Left forelimb (tissue), 1 donor: ENCODE measurements around the gene IL20.
"Not testable (repeated sequence)": the region's sequence is repeated elsewhere in the genome, so short reads cannot be mapped to it uniquely, and the experiment has no call there.

Experiments
- DNase-seq: peaks from one replicate; pipeline ENCODE4 v3.0.0-alpha.2; 2018; ENCODE audit warnings: low spot score

Gene IL20

GRCh38 chr1:206843626-206844025, 21.8 kb upstream of the IL20 start:
- DNase-seq, result no peak

- no peak for DNase-seq
Observed at GRCh38 chr1:206846487-206846886, 18.9 kb upstream of the IL20 start.

GRCh38 chr1:206847337-206847834, 18.0 kb upstream of the IL20 start:
- DNase-seq, result no peak

GRCh38 chr1:206847946-206848345, 17.5 kb upstream of the IL20 start:
- DNase-seq, result no peak

- no peak for DNase-seq
Observed at GRCh38 chr1:206850401-206850800, 15.0 kb upstream of the IL20 start.

GRCh38 chr1:206851341-206852010, 13.9 kb upstream of the IL20 start:
- no peak for DNase-seq

GRCh38 chr1:206852662-206853061, 12.8 kb upstream of the IL20 start:
- not testable (repeated sequence) for DNase-seq

- not testable (repeated sequence) for DNase-seq
Observed at GRCh38 chr1:206853696-206854095, 11.7 kb upstream of the IL20 start.

GRCh38 chr1:206854401-206855129, 10.9 kb upstream of the IL20 start:
- DNase-seq, result no peak

- DNase-seq, result no peak
Observed at GRCh38 chr1:206855859-206856258, 9.6 kb upstream of the IL20 start.

GRCh38 chr1:206856674-206857464, 8.6 kb upstream of the IL20 start:
- no peak for DNase-seq

- no peak for DNase-seq
Observed at GRCh38 chr1:206859082-206859521, 6.3 kb upstream of the IL20 start.

GRCh38 chr1:206860165-206860564, 5.3 kb upstream of the IL20 start:
- no peak for DNase-seq

- no peak for DNase-seq
Observed at GRCh38 chr1:206863266-206863665, 2.2 kb upstream of the IL20 start.

- no peak for DNase-seq
Observed at GRCh38 chr1:206866062-206866461, 639 bp downstream of the IL20 start.

GRCh38 chr1:206867239-206867638, 1.8 kb downstream of the IL20 start:
- DNase-seq, result no peak

GRCh38 chr1:206867716-206868115, 2.3 kb downstream of the IL20 start:
- no peak for DNase-seq

GRCh38 chr1:206868264-206868663, 2.8 kb downstream of the IL20 start:
- no peak for DNase-seq

- DNase-seq, result no peak
Observed at GRCh38 chr1:206872139-206872538, 6.7 kb downstream of the IL20 start.

GRCh38 chr1:206873603-206874188, 8.3 kb downstream of the IL20 start:
- DNase-seq, result no peak

GRCh38 chr1:206875752-206876377, 10.4 kb downstream of the IL20 start:
- no peak for DNase-seq

GRCh38 chr1:206878456-206878855, 13.0 kb downstream of the IL20 start:
- DNase-seq, result no peak
